Muscle layer of colon (tissue), 2 donors: ENCODE measurements around the gene ZNF544.

ENCODE experiments used
- H3K27ac ChIP-seq: one replicate; pipeline ENCODE4 v1.7.0; 2013; ENCODE audit warnings: low read depth, mild to moderate bottlenecking, low read length, moderate library complexity
- H3K27me3 ChIP-seq, 2 donors: one replicate each; pipeline ENCODE4 v1.7.0; 2013; ENCODE audit warnings: low read length in 2 of 2, mild to moderate bottlenecking in 2 of 2; ENCODE audit not compliant: insufficient read depth in 2 of 2, control insufficient read depth in 1 of 2
- H3K36me3 ChIP-seq: one replicate; pipeline ENCODE4 v1.7.0; 2013; ENCODE audit warnings: mild to moderate bottlenecking, low read length; ENCODE audit not compliant: insufficient read depth
- H3K4me1 ChIP-seq: one replicate; pipeline ENCODE4 v1.7.0; 2013; ENCODE audit warnings: mild to moderate bottlenecking, low read length; ENCODE audit not compliant: insufficient read depth
- H3K4me3 ChIP-seq, 2 donors: one replicate each; pipeline ENCODE4 v1.7.0; 2013; ENCODE audit warnings: low read length in 2 of 2, low read depth in 1 of 2, mild to moderate bottlenecking in 1 of 2, moderate library complexity in 1 of 2
- H3K9ac ChIP-seq: one replicate; pipeline ENCODE4 v1.7.0; 2013; ENCODE audit warnings: low read length
- H3K9me3 ChIP-seq: one replicate; pipeline ENCODE4 v1.7.0; 2013; ENCODE audit warnings: mild to moderate bottlenecking, low read length
- donor health status: abdominal sarcoma.
- donor health status: Adenocarcinoma of cecum.

The ZNF544 gene

DNA sequence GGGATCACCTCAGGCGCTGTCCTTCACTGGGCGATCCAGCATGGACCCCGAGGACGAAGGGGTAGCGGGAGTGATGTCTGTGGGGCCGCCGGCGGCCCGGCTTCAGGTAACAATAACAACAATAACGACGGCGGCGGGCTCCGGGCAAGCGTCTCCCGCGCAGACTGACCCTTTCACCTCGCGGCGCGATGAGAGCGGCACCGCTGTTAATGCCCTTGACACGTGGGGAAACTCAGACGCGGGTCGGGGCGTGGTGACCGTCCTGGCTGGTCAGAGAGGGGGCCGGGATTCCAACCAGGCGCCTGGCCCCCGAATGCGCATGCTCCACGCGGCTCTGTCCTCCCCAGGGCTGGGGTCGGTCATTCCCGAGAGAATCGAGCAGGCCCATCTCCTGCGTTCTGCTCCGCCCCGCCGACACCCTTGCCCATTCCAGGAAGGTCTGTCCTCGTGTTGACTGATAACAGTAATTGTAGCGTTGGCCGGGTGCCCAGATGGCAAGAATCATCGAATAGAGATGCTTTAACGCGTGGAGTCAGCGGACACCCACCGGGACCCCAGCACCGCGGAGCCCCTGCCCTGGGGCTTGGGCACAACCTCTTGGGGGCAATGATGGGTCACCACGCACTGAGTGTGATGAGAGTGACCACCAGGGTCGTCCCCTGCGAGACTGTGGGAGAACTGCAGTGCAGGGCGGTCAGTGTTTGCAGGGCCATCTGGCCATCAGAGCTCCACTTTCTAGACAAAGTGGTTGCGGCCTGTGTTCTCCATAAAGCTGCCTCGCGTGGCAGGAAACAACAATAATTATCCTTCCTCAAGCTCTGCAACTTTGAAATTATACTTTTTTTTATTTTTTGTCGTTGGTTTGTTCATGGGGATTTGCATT is 50.6 kb downstream of the ZNF544 start:
- peaks cover 12% of the 10 kb centered on the region for H3K36me3 ChIP-seq
- H3K27ac ChIP-seq, result peak overlapping the region; percentile 62
- peaks cover 10% of the 10 kb centered on the region for H3K4me1 ChIP-seq
- peak overlapping the region; percentile 72 for H3K9ac ChIP-seq
- peaks cover 10% of the 10 kb centered on the region for H3K9me3 ChIP-seq
- no peaks in the 10 kb centered on the region for H3K27me3 ChIP-seq
- peak overlapping the region; percentile 83 to 94 for H3K4me3 ChIP-seq

DNA sequence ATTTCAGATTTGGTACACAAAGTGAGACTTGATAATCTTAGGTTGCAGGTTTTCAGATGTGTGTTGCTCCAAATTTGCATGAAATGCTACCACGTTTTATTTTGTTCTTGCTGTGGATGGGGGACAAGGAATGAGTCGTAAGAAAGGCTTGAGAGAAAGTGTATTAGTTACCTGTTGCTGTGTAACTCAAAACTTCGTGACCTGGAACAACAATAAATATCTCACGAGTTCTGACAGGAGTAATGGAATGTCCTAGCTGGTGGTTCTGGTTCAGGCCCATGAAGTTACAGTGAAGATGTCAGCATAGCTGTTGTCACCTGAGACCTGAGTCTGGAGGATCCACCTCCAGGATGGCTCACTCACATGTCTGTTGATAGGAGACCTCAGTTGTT is 51.2 kb downstream of the ZNF544 start:
- no peaks in the 10 kb centered on the region for H3K27me3 ChIP-seq
- peaks cover 7% of the 10 kb centered on the region for H3K36me3 ChIP-seq
- H3K27ac ChIP-seq, result no peak overlapping the region
- peaks cover 10% of the 10 kb centered on the region for H3K4me1 ChIP-seq
- peak overlapping the region; percentile 72 for H3K9ac ChIP-seq
- peak overlapping the region; percentile 4 to 83 for H3K4me3 ChIP-seq
- H3K9me3 ChIP-seq, result peaks cover 5% of the 10 kb centered on the region

DNA sequence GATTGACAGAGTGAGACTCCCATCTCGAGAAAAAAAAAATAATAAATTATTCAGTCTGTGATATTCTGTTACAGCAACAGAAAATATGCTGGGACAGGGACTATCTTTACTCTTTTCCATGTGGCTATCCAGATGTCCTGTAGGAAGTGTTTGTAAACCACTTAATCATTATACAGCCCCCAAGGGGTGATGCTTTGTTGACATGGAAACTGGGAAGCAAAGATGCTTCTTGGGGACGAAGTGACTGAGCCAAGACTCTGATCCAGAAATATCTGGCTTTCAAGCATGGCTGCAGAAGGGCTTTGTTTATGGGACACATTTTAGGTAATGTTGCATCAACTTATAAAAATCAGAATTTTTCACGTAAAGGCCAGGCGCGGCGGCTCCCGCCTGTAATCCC is 55.5 kb downstream of the ZNF544 start:
- Histone ChIP-seq H3K4me1 (peaks cover 10% of the 10 kb centered on the region), H3K36me3 (peaks cover 29% of the 10 kb centered on the region), H3K27me3 (no peaks in the 10 kb centered on the region), H3K4me3 (no peak overlapping the region), H3K27ac (no peak overlapping the region), H3K9me3 (no peaks in the 10 kb centered on the region), H3K9ac (no peak overlapping the region)

DNA sequence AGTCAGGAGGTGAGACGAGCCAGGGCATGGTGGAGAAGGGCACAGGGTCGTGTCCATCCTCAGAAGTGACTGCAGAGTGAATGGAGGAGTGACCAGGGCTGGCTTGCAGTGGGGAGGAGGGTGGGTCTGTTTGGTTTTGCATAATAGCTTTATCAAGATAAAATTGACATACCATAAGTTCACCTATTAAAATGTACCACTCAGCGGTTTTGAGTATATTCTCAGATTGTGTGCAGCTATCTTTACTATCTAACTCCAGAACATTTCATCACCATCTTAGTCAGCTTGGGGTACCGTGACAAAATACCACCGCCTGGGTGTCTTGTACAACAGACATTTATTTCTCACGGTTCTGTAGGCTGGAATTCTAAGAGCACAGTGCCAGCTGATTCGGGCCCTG is 63.2 kb downstream of the ZNF544 start:
- peaks cover 23% of the 10 kb centered on the region for H3K9me3 ChIP-seq
- no peak overlapping the region for H3K4me3 ChIP-seq
- H3K36me3 ChIP-seq, result peaks cover 65% of the 10 kb centered on the region
- no peaks in the 10 kb centered on the region for H3K27me3 ChIP-seq
- no peak overlapping the region for H3K9ac ChIP-seq
- no peak overlapping the region for H3K27ac ChIP-seq
- no peaks in the 10 kb centered on the region for H3K4me1 ChIP-seq

DNA sequence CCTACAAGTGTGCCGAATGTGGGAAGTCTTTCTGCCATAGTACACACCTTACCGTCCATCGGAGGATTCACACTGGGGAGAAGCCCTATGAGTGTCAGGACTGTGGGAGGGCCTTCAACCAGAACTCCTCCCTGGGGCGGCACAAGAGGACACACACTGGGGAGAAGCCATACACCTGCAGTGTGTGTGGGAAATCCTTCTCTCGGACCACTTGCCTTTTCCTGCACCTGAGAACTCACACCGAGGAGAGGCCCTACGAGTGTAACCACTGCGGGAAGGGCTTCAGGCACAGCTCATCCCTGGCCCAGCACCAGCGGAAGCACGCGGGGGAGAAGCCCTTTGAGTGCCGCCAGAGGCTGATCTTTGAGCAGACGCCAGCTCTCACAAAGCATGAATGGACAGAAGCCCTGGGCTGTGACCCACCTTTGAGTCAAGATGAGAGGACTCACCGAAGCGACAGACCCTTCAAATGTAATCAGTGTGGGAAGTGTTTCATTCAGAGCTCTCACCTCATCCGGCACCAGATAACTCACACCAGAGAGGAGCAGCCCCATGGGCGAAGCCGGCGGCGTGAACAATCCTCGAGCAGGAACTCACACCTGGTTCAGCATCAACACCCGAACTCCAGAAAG is 66.1 kb downstream of the ZNF544 start:
- H3K27ac ChIP-seq, result no peak overlapping the region
- no peak overlapping the region for H3K9ac ChIP-seq
- H3K36me3 ChIP-seq, result peaks cover 50% of the 10 kb centered on the region
- H3K4me1 ChIP-seq, result no peaks in the 10 kb centered on the region
- no peak overlapping the region for H3K4me3 ChIP-seq
- H3K27me3 ChIP-seq, result no peaks in the 10 kb centered on the region
- peaks cover 23% of the 10 kb centered on the region for H3K9me3 ChIP-seq

DNA sequence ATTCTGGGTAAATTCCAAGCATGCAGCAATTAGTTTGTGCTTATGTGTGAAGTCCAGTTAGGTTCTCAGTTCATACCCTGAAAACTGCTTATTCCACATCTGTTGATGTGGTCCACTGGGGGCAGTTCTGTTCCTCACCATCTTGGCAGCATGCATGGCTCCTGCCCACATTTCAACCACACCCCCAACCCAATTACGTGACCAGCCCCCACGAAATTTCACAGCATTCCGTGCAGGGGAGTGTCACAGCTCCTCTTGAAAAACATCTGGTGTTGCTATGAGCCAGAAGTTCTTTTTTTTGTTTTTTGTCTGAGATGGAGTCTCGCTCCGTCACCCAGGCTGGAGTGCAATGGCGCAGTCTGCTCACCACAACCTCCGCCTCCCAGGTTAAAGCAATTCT is 67.4 kb downstream of the ZNF544 start:
- H3K9me3 ChIP-seq, result peaks cover 23% of the 10 kb centered on the region
- no peak overlapping the region for H3K4me3 ChIP-seq
- no peaks in the 10 kb centered on the region for H3K4me1 ChIP-seq
- no peaks in the 10 kb centered on the region for H3K27me3 ChIP-seq
- H3K36me3 ChIP-seq, result peaks cover 59% of the 10 kb centered on the region
- no peak overlapping the region for H3K9ac ChIP-seq
- H3K27ac ChIP-seq, result no peak overlapping the region

DNA sequence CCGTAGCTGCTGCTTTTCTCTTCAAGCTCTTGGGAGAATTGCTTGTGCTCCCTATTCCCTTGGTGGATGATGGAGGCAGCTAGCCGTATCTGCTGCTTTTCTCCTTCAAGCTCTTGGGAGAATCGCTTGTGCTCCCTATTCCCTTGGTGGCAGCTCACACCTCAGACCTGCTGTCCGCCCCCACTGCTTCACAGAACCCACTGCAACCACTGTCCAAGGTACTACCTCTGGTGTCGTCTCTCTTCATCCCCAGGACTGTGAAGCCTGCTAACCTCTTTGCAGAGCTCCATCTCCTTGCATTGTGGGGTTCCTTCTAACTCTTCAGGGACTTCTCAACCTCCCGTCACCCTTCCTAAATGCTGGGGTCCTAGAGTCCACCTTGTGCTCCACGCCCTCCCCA is 71.9 kb downstream of the ZNF544 start:
- Histone ChIP-seq H3K4me3 (no peak overlapping the region), H3K9me3 (no peaks in the 10 kb centered on the region), H3K27ac (no peak overlapping the region), H3K36me3 (peaks cover 16% of the 10 kb centered on the region), H3K27me3 (no peaks in the 10 kb centered on the region), H3K9ac (no peak overlapping the region), H3K4me1 (peaks cover 6% of the 10 kb centered on the region)

DNA sequence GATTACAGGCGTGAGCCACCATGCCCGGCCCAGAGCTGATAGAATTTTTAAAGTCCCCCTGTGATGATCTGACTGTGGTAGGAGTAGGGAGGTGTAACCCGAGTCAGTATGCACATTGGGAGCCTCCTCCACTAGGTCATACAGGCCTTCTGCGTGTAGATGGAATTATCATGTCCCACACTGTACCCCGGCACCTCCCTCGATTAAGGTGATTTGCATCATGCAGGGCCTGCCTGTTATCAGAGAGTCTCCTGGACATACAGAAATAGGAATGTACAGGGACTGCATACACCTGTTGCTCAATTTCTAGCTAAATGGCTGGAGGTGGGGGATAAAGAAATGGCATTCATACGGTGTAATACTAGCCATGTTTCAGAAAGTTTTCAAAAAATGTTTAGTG is 75.5 kb downstream of the ZNF544 start:
- no peak overlapping the region for H3K27ac ChIP-seq
- H3K4me1 ChIP-seq, result peaks cover 14% of the 10 kb centered on the region
- no peaks in the 10 kb centered on the region for H3K9me3 ChIP-seq
- H3K27me3 ChIP-seq, result no peaks in the 10 kb centered on the region
- H3K4me3 ChIP-seq, result peak overlapping the region in 1 of 2 donors; percentile 89
- H3K9ac ChIP-seq, result no peak overlapping the region
- H3K36me3 ChIP-seq, result peaks cover 30% of the 10 kb centered on the region

DNA sequence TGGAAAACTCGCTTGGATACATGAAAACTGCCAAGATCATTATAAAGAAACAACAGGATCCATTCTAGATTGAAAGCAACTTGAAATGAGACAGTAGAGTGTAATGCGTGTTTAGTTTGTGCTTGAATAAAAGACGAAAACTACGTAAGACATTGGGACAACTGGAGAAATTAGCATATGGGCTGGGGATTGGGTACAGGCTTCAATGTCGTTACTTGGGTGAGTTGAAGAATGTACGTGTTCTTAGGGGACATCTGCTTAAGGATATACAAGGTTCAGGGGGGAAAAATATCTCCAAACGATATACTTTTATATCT is 76.0 kb downstream of the ZNF544 start:
- Histone ChIP-seq H3K36me3 (peaks cover 28% of the 10 kb centered on the region), H3K27me3 (no peaks in the 10 kb centered on the region), H3K4me1 (peaks cover 14% of the 10 kb centered on the region), H3K27ac (peak overlapping the region; percentile 57), H3K4me3 (peak overlapping the region; percentile 40 to 89), H3K9me3 (no peaks in the 10 kb centered on the region), H3K9ac (peak overlapping the region; percentile 60)

DNA sequence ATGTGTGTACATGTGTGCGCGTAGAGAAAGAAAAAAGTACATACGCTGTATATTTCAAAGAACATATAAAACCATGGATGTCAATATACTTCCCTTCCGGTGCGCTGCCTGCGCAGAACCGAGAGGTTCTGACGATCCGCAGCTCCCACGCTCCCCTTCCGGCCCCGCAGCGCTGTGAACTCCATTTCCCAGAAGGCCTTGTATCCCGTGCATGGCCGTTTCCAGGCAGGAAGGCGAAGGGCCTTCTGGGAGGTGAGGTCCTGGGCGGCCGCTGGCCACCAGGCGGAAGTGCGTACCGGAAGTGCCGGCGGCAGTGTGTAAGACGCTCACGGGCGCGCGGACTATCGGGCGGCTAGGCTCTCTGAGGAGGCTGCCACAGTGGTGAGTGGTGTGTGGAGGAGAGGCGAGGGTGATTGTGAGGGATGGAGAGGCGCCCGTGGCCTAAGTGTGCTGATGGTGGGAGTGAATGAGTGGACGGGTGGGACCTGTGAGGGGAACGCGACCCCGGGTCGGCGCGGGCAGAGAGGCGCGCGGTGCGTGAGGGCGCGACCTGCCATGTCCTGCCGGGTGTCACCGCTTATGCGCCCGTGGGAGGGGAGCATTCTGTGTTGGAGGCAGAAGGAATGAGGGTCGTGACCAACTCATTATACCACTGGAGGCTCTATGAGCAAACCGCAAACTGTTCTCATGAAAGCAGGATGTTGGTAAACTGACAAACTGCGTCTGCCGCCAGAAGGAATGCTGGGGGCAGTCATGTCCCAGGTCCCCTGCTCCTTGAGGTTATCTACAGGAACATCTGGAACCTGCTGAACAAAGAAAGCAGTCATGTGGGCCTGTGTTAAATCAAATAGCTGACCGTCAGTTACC is 76.6 kb downstream of the ZNF544 start, which contains the start of gene ERVK3-1:
ERVK3-1 (plus strand) TSS at position 313 of the 867 bp plus-strand sequence. CDS start 6,792 bp downstream, outside the sequence.
- Histone ChIP-seq H3K9ac (peak within 1 kb of the TSS; percentile 68), H3K27me3 (no peaks in the 10 kb centered on the region), H3K27ac (peak within 1 kb of the TSS; percentile 72), H3K9me3 (no peaks in the 10 kb centered on the region), H3K36me3 (peaks cover 22% of the 10 kb centered on the region), H3K4me3 (peak within 1 kb of the TSS; percentile 89 to 95), H3K4me1 (peaks cover 14% of the 10 kb centered on the region)

DNA sequence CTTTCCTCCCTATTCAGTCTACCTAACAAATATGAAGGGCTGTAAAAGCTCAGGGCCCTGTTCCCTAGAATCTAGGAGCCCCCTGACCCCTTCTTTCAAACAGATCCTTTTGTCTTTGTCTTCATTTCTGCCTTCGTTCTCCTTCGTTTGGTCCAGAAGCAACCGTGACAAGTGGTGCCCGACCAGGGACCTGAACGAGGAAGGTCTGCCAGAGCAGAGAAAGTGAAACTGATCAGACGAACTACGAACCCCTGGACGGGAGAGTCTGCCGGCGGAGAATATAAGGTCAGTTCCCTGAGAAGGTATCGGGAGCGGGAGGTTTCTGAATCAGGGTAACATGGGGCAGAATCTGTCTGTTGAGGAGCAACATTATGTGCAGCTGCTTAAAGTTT is 77.2 kb downstream of the ZNF544 start:
- Histone ChIP-seq H3K9ac (peak overlapping the region; percentile 68), H3K4me3 (peak overlapping the region; percentile 89 to 95), H3K4me1 (peaks cover 14% of the 10 kb centered on the region)

More for the DNA sequence above, 77.2 kb downstream of the ZNF544 start:
- Histone ChIP-seq H3K27me3 (no peaks in the 10 kb centered on the region), H3K9me3 (no peaks in the 10 kb centered on the region), H3K27ac (peak overlapping the region; percentile 72), H3K36me3 (peaks cover 16% of the 10 kb centered on the region)
